ENCODE measurements around the gene POTEH. TPM values are rescaled to one million over a fixed set of nuclear protein-coding genes. Genes with fewer than 3 reads are reported as not detected.
"Not testable (repeated sequence)": the region's sequence is repeated elsewhere in the genome, so short reads cannot be mapped to it uniquely, and the experiment has no call there.

Gene POTEH
- polyA plus RNA-seq, 1 donor: not detected

DNA sequence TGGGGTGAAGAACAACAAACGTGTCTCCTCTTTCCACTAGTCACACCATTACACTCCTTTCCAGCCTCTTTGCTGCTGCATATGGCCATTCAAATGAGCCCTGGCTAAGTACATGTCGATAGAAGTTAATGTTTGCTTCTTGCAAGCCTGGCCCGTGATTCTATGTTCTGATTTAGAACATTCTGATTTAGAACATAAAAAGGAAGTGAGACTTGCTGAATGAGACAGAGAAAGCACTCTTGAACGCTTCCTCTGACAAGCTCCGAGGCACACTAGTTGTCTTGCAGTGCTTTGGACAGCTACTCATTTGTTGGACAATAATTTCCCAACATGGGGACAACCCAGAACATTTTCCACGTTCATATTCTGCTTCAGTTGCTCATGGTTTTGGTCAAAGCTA, 5.1 kb upstream of the POTEH start:
- DNase-seq; H3K4me1 ChIP-seq (ENCODE audit: control insufficient read depth, insufficient read depth, low read length); H3K4me3 ChIP-seq (ENCODE audit: low read length); H3K27me3 ChIP-seq (ENCODE audit: control insufficient read depth, insufficient read depth, low read length); H3K36me3 ChIP-seq (ENCODE audit: control insufficient read depth, insufficient read depth, low read length); H3K27ac ChIP-seq (ENCODE audit: low read length): not testable (repeated sequence)
- peaks cover 10% of the 10 kb centered on the region for H3K9me3 ChIP-seq (ENCODE audit: control insufficient read depth, low read depth, low read length)
- no CpG with 5 or more reads among the region's 6 CpGs for WGBS (ENCODE audit: insufficient coverage, low lambda C conversion rate)

DNA sequence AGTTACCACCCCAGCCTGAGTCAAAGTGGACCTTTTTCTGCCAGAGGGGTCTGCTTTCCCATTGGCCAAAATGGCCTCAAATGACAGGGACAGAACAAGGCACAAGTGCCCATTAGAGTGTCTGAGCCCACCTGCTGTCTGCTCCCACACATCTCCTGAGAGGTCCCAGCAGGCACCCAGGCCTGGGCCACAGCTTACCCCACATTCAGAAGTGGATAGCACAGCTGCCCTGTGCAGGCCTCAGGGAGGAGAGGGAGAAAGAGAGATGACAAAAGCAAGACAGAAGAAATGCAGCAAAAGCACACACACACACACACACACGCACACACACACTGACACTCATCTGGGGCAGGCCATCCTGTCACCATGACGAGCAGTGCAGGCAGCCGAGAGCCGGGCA, 4.2 kb upstream of the POTEH start:
- not testable (repeated sequence) for H3K4me1 ChIP-seq (ENCODE audit: control insufficient read depth, insufficient read depth, low read length); H3K4me3 ChIP-seq (ENCODE audit: low read length); DNase-seq; H3K36me3 ChIP-seq (ENCODE audit: control insufficient read depth, insufficient read depth, low read length); H3K27me3 ChIP-seq (ENCODE audit: control insufficient read depth, insufficient read depth, low read length); H3K27ac ChIP-seq (ENCODE audit: low read length)
- peaks cover 10% of the 10 kb centered on the region for H3K9me3 ChIP-seq (ENCODE audit: control insufficient read depth, low read depth, low read length)
- WGBS (ENCODE audit: insufficient coverage, low lambda C conversion rate): no CpG with 5 or more reads among the region's 4 CpGs

DNA sequence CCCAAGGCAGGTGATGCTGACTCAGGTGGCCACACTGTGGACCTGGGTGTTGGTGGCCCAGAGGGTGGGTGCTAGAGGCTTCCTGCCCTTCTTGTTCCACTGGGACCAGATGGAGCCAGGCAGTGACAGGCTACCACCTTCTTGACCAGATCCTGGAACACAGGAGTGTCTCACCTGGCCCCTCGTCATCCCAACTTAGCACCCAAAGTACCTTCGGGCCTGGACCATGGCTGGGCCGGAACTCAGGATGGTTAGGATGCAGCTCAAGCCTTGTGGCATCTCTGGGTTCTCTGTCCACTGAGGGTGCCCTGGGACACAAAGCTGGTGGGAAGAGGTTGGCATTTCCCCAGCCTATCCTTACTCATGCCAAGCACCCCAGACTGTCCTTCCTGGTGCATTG, 2.7 kb upstream of the POTEH start:
- not testable (repeated sequence) for H3K4me1 ChIP-seq (ENCODE audit: control insufficient read depth, insufficient read depth, low read length); H3K27ac ChIP-seq (ENCODE audit: low read length); DNase-seq; H3K27me3 ChIP-seq (ENCODE audit: control insufficient read depth, insufficient read depth, low read length); H3K4me3 ChIP-seq (ENCODE audit: low read length); H3K36me3 ChIP-seq (ENCODE audit: control insufficient read depth, insufficient read depth, low read length)
- H3K9me3 ChIP-seq (ENCODE audit: control insufficient read depth, low read depth, low read length): peaks cover 10% of the 10 kb centered on the region
- WGBS (ENCODE audit: insufficient coverage, low lambda C conversion rate): no CpG with 5 or more reads among the region's 3 CpGs

DNA sequence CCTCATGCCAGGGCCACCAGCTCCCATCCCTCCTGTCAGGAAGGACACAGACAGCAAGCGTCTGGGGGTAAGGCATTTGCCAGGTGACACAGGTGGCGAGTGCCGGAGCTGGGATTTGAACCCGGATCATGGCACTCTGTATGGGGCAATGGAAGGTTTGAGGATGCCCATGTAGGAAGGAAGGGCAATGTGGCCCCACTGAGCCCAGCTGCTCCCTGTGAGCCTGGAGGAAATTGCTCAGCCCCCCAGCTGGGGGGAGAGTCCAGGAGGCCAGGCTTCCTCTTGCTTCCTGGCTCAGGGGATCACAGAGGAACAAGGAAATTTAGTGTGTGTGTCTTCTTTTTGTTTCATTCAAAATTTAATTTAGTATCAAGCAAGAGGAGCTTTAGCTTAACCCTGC, 2.1 kb upstream of the POTEH start:
- not testable (repeated sequence) for H3K27ac ChIP-seq (ENCODE audit: low read length); H3K27me3 ChIP-seq (ENCODE audit: control insufficient read depth, insufficient read depth, low read length); DNase-seq; H3K4me3 ChIP-seq (ENCODE audit: low read length); H3K36me3 ChIP-seq (ENCODE audit: control insufficient read depth, insufficient read depth, low read length); H3K4me1 ChIP-seq (ENCODE audit: control insufficient read depth, insufficient read depth, low read length)
- peaks cover 10% of the 10 kb centered on the region for H3K9me3 ChIP-seq (ENCODE audit: control insufficient read depth, low read depth, low read length)
- no CpG with 5 or more reads among the region's 4 CpGs for WGBS (ENCODE audit: insufficient coverage, low lambda C conversion rate)

DNA sequence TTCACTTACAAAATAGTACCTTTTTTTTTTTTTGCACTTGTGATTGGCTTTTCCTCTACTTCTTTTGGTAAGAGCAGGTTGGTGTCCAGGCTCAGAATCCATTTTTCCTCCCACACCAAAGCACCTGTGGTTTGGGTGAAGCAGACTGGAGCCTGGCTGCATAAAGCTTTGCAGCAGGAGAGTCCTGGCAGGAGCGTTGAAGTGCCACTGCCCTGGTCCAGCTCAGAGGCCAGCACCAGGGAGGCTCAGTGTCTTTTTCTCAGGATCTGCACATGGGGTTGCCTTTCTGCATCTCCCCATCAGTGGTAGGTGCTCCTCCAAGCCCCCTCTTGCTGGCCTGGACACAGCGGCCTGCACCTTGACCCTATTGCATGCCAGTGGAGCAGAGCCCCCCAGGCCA, 1.7 kb upstream of the POTEH start:
- H3K27ac ChIP-seq (ENCODE audit: low read length); H3K27me3 ChIP-seq (ENCODE audit: control insufficient read depth, insufficient read depth, low read length); H3K4me3 ChIP-seq (ENCODE audit: low read length); DNase-seq; H3K4me1 ChIP-seq (ENCODE audit: control insufficient read depth, insufficient read depth, low read length); H3K36me3 ChIP-seq (ENCODE audit: control insufficient read depth, insufficient read depth, low read length): not testable (repeated sequence)
- no CpG with 5 or more reads among the region's 2 CpGs for WGBS (ENCODE audit: insufficient coverage, low lambda C conversion rate)
- peaks cover 10% of the 10 kb centered on the region for H3K9me3 ChIP-seq (ENCODE audit: control insufficient read depth, low read depth, low read length)

DNA sequence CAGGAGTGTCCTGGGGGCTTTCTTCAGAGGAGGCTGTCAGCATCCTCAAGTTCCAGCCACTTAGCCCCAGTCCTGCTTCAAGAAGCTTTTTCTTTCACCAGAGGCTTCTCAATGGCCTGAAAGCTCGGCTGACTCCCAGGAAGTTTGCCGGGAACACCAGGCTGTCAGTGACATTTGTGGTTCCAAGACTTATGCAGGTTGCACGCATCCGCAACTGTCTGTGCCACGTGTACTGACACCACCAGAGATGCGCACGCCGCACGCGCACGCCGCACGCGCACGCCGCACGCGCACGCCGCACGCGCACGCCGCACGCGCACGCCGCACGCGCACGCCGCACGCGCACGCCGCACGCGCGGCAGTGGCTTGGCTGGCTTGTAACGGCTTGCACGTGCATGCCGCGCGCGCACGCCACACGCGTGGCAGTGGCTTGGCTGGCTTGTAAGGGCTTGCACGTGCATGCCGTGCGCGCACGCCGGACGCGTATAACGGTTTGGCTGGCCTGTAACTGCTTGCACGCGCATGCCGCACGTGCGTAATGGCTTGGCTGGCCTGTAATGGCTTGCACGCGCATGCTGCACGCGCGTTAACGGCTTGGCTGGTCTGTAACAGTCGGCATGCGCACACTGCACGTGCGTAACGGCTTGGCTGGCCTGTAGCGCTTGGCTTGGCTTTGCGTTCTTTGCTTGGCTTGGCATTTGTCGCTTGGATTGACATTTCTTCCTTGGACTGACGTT, 646 bp upstream of the POTEH start:
- H3K27me3 ChIP-seq (ENCODE audit: control insufficient read depth, insufficient read depth, low read length); H3K4me3 ChIP-seq (ENCODE audit: low read length); H3K36me3 ChIP-seq (ENCODE audit: control insufficient read depth, insufficient read depth, low read length); H3K4me1 ChIP-seq (ENCODE audit: control insufficient read depth, insufficient read depth, low read length); H3K27ac ChIP-seq (ENCODE audit: low read length): not testable (repeated sequence)
- peaks cover 10% of the 10 kb centered on the region for H3K9me3 ChIP-seq (ENCODE audit: control insufficient read depth, low read depth, low read length)
- DNase-seq: peak; percentile 0 to 1
- 93% methylated on average over 7 of the region's 77 CpGs for WGBS (ENCODE audit: insufficient coverage, low lambda C conversion rate)

DNA sequence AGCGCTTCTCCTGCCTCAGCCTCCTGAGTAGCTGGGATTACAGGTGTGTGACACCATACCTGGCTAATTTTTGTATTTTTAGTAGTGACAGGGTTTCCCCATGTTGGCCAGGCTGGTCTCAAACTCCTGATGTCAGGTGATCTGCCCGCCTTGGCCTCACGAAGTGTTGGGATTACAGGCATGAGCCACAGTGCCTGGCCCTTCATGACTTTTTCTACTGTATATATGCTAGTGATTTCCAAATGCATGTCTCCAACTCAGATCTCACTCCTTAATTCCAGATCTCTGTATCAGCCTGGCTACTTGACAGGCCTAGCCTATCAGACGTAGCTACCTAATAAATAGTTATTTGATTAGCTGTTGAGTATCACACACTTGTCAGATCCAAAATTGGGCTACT, 23.8 kb downstream of the POTEH start:
- H3K4me3 ChIP-seq (ENCODE audit: low read length); H3K27ac ChIP-seq (ENCODE audit: low read length); H3K9me3 ChIP-seq (ENCODE audit: control insufficient read depth, low read depth, low read length); H3K27me3 ChIP-seq (ENCODE audit: control insufficient read depth, insufficient read depth, low read length); DNase-seq; H3K4me1 ChIP-seq (ENCODE audit: control insufficient read depth, insufficient read depth, low read length); H3K36me3 ChIP-seq (ENCODE audit: control insufficient read depth, insufficient read depth, low read length): not testable (repeated sequence)
- WGBS (ENCODE audit: insufficient coverage, low lambda C conversion rate): 100% methylated on average over 1 of the region's 4 CpGs

DNA sequence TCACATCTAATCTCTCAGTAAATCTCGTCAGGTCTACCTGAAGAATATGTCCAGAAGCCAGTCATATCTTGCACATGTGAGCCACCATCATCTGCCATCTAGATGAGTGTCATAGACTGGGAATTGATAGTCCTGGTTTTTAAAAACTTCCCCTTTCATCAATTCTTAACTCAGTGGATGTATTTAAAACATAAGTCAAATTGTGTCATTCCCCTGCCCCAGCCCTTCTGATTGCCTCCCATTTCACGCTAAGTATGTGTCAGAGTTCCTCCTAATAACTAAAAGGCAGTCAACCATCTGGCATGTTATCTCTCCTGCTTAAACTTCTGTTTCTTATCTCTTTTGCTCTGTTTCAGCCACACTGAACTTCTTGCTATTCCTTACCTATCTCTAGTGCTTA, 24.3 kb downstream of the POTEH start:
- H3K27ac ChIP-seq (ENCODE audit: low read length); H3K4me1 ChIP-seq (ENCODE audit: control insufficient read depth, insufficient read depth, low read length); H3K4me3 ChIP-seq (ENCODE audit: low read length); H3K9me3 ChIP-seq (ENCODE audit: control insufficient read depth, low read depth, low read length); DNase-seq; H3K36me3 ChIP-seq (ENCODE audit: control insufficient read depth, insufficient read depth, low read length); H3K27me3 ChIP-seq (ENCODE audit: control insufficient read depth, insufficient read depth, low read length): not testable (repeated sequence)
- WGBS (ENCODE audit: insufficient coverage, low lambda C conversion rate): no CpG with 5 or more reads among the region's 2 CpGs

DNA sequence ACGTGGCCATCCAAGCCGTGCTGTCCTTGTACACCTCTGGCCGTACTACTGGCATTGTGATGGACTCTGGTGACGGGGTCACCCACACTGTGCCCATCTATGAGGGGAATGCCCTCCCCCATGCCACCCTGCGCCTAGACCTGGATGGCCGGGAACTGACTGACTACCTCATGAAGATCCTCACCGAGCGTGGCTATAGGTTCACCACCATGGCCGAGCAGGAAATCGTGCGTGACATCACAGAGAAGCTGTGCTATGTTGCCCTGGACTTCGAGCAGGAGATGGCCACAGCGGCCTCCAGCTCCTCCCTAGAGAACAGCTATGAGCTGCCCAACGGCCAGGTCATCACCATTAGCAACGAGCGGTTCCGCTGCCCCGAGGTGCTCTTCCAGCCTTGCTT, 32.1 kb downstream of the POTEH start:
- not testable (repeated sequence) for H3K27ac ChIP-seq (ENCODE audit: low read length); H3K36me3 ChIP-seq (ENCODE audit: control insufficient read depth, insufficient read depth, low read length); H3K4me3 ChIP-seq (ENCODE audit: low read length); H3K9me3 ChIP-seq (ENCODE audit: control insufficient read depth, low read depth, low read length); DNase-seq; H3K27me3 ChIP-seq (ENCODE audit: control insufficient read depth, insufficient read depth, low read length); H3K4me1 ChIP-seq (ENCODE audit: control insufficient read depth, insufficient read depth, low read length)
- WGBS (ENCODE audit: insufficient coverage, low lambda C conversion rate): no CpG with 5 or more reads among the region's 18 CpGs

DNA sequence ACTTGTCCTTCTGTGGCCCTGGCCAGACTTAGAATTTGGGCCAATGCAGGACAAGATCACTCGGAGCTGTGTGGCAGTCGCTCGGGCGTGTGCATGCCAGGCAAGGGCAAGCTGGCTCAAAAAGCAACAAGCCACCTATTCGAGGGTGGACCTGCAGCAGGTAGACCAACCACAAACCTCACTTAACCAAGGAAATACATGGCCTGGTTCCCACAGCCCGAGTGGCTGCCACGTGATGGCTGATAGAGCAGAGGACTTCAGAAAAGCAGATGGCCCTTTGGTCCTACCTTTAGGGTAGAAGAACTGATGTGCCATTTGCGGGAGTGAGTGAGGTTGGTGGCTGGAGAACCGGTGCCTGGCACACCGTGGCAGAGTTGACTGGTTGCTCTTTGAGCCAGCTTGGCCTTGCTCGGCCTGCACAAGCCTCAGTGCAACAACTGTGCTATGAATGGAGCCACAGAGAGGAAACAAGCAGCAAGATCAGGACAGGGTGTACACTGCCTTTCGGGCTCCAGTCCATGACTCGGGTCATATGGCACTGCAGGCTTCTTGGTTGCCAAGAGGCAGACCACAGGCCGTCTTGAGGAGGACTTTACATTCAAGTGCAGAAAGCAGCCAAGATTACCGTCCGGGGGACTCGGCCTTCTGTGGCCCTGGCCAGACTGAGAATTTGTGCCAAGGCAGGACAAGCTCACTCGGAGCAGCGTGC, 39.5 kb downstream of the POTEH start:
- not testable (repeated sequence) for H3K4me1 ChIP-seq (ENCODE audit: control insufficient read depth, insufficient read depth, low read length); DNase-seq; H3K9me3 ChIP-seq (ENCODE audit: control insufficient read depth, low read depth, low read length); H3K4me3 ChIP-seq (ENCODE audit: low read length); H3K27me3 ChIP-seq (ENCODE audit: control insufficient read depth, insufficient read depth, low read length); H3K27ac ChIP-seq (ENCODE audit: low read length); H3K36me3 ChIP-seq (ENCODE audit: control insufficient read depth, insufficient read depth, low read length)
- no CpG with 5 or more reads among the region's 19 CpGs for WGBS (ENCODE audit: insufficient coverage, low lambda C conversion rate)

DNA sequence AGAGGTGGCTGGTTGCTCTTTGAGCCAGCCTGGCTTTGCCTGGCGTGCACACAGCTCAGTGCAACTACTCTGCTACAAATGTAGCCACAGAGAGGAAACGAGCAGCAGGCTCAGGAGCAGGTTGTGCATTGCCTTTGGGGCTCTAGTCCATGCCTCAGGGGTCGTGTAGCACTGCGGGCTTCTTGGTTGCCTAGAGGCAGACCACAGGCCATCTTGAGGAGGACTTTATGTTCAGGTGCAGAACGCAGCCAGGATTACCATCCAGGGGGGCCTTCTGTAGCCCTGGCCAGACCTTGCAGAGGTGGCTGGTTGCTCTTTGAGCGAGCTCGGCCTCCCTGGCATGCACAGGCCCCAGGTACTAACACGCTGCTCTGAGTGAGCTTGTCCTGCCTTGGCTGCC, 41.2 kb downstream of the POTEH start:
- not testable (repeated sequence) for DNase-seq; H3K27ac ChIP-seq (ENCODE audit: low read length); H3K27me3 ChIP-seq (ENCODE audit: control insufficient read depth, insufficient read depth, low read length); H3K9me3 ChIP-seq (ENCODE audit: control insufficient read depth, low read depth, low read length); H3K36me3 ChIP-seq (ENCODE audit: control insufficient read depth, insufficient read depth, low read length); H3K4me1 ChIP-seq (ENCODE audit: control insufficient read depth, insufficient read depth, low read length); H3K4me3 ChIP-seq (ENCODE audit: low read length)
- WGBS (ENCODE audit: insufficient coverage, low lambda C conversion rate): no CpG with 5 or more reads among the region's 8 CpGs
